Measurements from ENCODE around the gene CCDC6. TPM values are rescaled to one million over a fixed set of nuclear protein-coding genes. Genes with fewer than 3 reads are reported as not detected.
"Not testable (repeated sequence)": the region's sequence is repeated elsewhere in the genome, so short reads cannot be mapped to it uniquely, and the experiment has no call there.

Gene CCDC6
- total RNA-seq, 1 donor from 2014 or later: 23.4 TPM

DNA sequence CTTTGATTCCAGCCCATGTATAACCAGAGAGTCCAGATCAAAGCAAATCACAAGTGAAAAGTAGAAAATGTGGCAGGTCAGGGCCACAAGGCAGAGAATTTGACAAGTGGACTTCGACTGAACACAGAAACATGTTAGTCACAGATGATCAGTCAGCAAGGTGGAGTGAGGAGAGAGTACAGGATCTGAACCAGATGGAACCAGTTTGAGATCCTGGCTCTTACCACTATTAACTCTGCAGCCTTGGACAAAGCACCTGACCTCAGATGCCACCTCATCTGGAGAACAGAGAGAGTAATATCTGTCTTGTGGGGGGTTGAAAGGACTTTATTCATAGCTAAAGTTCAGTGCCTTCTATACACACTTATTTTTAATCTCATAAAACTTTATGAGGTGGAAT, 157.5 kb downstream of the CCDC6 start:
- DNase-seq (ENCODE audit: low read depth): peak; percentile 59
- TF ChIP-seq, protein P1, sequence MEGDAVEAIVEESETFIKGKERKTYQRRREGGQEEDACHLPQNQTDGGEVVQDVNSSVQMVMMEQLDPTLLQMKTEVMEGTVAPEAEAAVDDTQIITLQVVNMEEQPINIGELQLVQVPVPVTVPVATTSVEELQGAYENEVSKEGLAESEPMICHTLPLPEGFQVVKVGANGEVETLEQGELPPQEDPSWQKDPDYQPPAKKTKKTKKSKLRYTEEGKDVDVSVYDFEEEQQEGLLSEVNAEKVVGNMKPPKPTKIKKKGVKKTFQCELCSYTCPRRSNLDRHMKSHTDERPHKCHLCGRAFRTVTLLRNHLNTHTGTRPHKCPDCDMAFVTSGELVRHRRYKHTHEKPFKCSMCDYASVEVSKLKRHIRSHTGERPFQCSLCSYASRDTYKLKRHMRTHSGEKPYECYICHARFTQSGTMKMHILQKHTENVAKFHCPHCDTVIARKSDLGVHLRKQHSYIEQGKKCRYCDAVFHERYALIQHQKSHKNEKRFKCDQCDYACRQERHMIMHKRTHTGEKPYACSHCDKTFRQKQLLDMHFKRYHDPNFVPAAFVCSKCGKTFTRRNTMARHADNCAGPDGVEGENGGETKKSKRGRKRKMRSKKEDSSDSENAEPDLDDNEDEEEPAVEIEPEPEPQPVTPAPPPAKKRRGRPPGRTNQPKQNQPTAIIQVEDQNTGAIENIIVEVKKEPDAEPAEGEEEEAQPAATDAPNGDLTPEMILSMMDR (conservative IDR thresholded peaks at IDR 0.05; ENCODE audit: low read depth, low read length): no peak
- no peak overlapping the region for H3K4me3 ChIP-seq (ENCODE audit: low read depth, low read length)

GRCh38 chr10:59745163-59745650, 161.1 kb downstream of the CCDC6 start:
- TF ChIP-seq, protein P1 (conservative IDR thresholded peaks at IDR 0.05; ENCODE audit: low read depth, low read length): no peak
- no peak for DNase-seq (ENCODE audit: low read depth)
- no peak overlapping the region for H3K4me3 ChIP-seq (ENCODE audit: low read depth, low read length)

GRCh38 chr10:59744762-59745161, 161.6 kb downstream of the CCDC6 start:
- not testable (repeated sequence) for H3K4me3 ChIP-seq (ENCODE audit: low read depth, low read length); DNase-seq (ENCODE audit: low read depth)

- DNase-seq (ENCODE audit: low read depth); H3K4me3 ChIP-seq (ENCODE audit: low read depth, low read length): not testable (repeated sequence)
These were observed 162.2 kb downstream of the CCDC6 start for GRCh38 chr10:59744156-59744555.

GRCh38 chr10:59741583-59741982, 164.8 kb downstream of the CCDC6 start:
- no peak for DNase-seq (ENCODE audit: low read depth)
- no peak overlapping the region for H3K4me3 ChIP-seq (ENCODE audit: low read depth, low read length)
- TF ChIP-seq, protein P1 (conservative IDR thresholded peaks at IDR 0.05; ENCODE audit: low read depth, low read length): no peak

DNA sequence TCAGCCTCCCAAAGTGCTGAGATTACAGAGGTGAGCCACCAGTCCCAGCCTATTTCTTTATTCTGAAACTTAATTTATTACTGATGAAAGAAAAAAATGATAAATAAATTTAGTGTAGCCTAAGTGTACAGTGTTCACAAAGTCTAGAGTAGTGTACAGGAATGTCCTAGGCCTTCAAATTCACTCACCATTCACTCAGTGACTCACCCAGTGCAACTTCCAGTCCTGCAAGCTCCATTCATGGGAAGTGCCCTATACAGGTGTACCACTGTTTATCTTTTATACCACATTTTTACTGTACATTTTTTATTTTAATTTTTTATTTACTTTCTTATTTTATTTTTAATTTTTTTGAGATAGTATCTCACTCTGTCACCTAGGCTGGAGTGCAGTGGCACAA, 165.3 kb downstream of the CCDC6 start:
- TF ChIP-seq, protein P1 (conservative IDR thresholded peaks at IDR 0.05; ENCODE audit: low read depth, low read length): no peak
- H3K4me3 ChIP-seq (ENCODE audit: low read depth, low read length): no peak overlapping the region
- no peak for DNase-seq (ENCODE audit: low read depth)

Other genes with a start within 250 kb of the CCDC6 start
- 2.9 and 3.5 TPM in 2 replicates for gene SLC16A9, start 196.7 kb downstream of the CCDC6 start, total RNA-seq
- not detected in 2 replicates for gene MRLN, start 153.1 kb downstream of the CCDC6 start, total RNA-seq

Data from epithelial cell of proximal tubule (primary cell).